ENCODE measurements around the gene PRR13.

DNA sequence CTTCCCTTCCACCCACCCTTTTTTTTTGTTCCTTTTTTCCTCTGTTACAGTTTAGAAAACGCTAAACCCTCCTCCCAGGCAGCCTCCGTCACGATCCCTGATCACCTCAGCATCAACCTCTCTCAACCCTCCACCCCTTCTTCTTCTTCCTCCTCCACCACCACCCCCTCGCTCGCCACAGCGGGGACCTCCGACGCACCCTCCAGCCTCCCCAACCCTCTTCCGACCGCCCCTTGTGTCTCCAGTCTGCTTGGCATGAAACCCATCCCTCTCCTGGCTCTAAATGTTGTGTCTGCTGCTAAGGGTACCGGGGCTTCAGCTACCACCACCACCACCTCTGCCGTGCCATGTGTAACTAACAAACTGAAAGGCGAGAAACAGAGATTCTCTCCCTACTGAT lies 33.3 kb downstream of the PRR13 start:
- TF ChIP-seq POLR2A (IDR thresholded peaks at IDR 0.05) = no peak
- TF ChIP-seq, protein P1, sequence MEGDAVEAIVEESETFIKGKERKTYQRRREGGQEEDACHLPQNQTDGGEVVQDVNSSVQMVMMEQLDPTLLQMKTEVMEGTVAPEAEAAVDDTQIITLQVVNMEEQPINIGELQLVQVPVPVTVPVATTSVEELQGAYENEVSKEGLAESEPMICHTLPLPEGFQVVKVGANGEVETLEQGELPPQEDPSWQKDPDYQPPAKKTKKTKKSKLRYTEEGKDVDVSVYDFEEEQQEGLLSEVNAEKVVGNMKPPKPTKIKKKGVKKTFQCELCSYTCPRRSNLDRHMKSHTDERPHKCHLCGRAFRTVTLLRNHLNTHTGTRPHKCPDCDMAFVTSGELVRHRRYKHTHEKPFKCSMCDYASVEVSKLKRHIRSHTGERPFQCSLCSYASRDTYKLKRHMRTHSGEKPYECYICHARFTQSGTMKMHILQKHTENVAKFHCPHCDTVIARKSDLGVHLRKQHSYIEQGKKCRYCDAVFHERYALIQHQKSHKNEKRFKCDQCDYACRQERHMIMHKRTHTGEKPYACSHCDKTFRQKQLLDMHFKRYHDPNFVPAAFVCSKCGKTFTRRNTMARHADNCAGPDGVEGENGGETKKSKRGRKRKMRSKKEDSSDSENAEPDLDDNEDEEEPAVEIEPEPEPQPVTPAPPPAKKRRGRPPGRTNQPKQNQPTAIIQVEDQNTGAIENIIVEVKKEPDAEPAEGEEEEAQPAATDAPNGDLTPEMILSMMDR (IDR thresholded peaks at IDR 0.05) = no peak

Measured in testis (tissue), 2 donors.